IMR-90 (cell line): ENCODE measurements around the gene RAB15.

Experiments
- CTCF ChIP-seq: conservative IDR thresholded peaks from 2 replicates; pipeline ENCODE4 v1.5.1; 2012; ENCODE audit warnings: mild to moderate bottlenecking, low read depth, low read length, improper control_type of control experiment
- ELK1 ChIP-seq: fragments of 150-350 bp; IDR thresholded peaks from 2 replicates; pipeline ENCODE4 v1.6.1; 2016; ENCODE audit warnings: low read depth, mild to moderate bottlenecking, low read length, moderate library complexity, borderline replicate concordance
- RFX5 ChIP-seq: IDR thresholded peaks from 2 replicates; pipeline ENCODE4 v1.8.0; 2012; ENCODE audit warnings: low read depth, mild to moderate bottlenecking, low read length, moderate library complexity

GRCh38 chr14:64910847-64911495, 61.2 kb downstream of the RAB15 start:
- TF ChIP-seq ELK1 (no peak), CTCF (peak; percentile 79), RFX5 (no peak)
